Ovary (tissue), 9 donors: ENCODE results near the gene TMEM38B. TPM values are rescaled to one million over a fixed set of nuclear protein-coding genes. Genes with fewer than 3 reads are reported as not detected.

Source experiments
- DNase-seq, 5 donors: peaks; one replicate each; pipeline ENCODE4 v3.0.0-alpha.2; 2019 to 2020
- H3K27ac ChIP-seq, 2 donors: fragments of 200-600 bp; one replicate each; pipeline versions ENCODE4 v1.5.1 to v1.8.0; 2019 to 2022
- H3K27me3 ChIP-seq: fragments of 200-600 bp; one replicate; pipeline ENCODE4 v1.8.0; 2022
- H3K36me3 ChIP-seq: fragments of 200-600 bp; sonication (generic); one replicate; pipeline ENCODE4 v1.5.1; 2019
- H3K4me1 ChIP-seq: one replicate; pipeline ENCODE4 v1.8.1; 2013; ENCODE audit warnings: mild to moderate bottlenecking, moderate library complexity; ENCODE audit not compliant: insufficient read depth
- H3K4me3 ChIP-seq: fragments of 200-600 bp; sonication (generic); one replicate; pipeline ENCODE4 v1.5.1; 2017
- H3K9me3 ChIP-seq, 2 donors: fragments of 200-600 bp in 1 of 2; sonication (generic) in 1 of 2; one replicate each; pipeline versions ENCODE4 v1.5.1 to v1.8.1; 2013 to 2019; ENCODE audit warnings: mild to moderate bottlenecking in 1 of 2, moderate library complexity in 1 of 2
- CTCF ChIP-seq, 3 donors: fragments of 450-650 bp in 2 of 3; fragments of 200-600 bp in 1 of 3; IDR thresholded peaks; one replicate each; pipeline versions ENCODE4 v1.5.1 to v1.8.0; 2016 to 2022; ENCODE audit warnings: antibody characterized with exemption in 3 of 3, mild to moderate bottlenecking in 1 of 3
- EP300 ChIP-seq: sonication (generic); formaldehyde crosslinking; IDR thresholded peaks from one replicate; pipeline ENCODE4 v1.6.1; 2017; ENCODE audit warnings: antibody characterized with exemption
- POLR2A ChIP-seq: fragments of 450-650 bp; IDR thresholded peaks from one replicate; pipeline ENCODE4 v1.6.1; 2017; ENCODE audit warnings: antibody characterized with exemption, mild to moderate bottlenecking, moderate library complexity
- WGBS, 3 donors: extraction: QIAGEN DNeasy Blood & Tissue Kit in 1 of 3; methylation state at CpG; one replicate each; pipeline versions ENCODE4 v1.1.5 to v1.1.7; 2013 to 2017; 5-methylcytosine and 5-hydroxymethylcytosine counted together
- intact Hi-C, 4 donors: fragments of 100-400 bp; cut with DNase I; formaldehyde crosslinking; loops; one replicate each; pipeline versions ENCODE4 v1.11.0 to v1.15.1; 2022 to 2023
- polyA plus RNA-seq, 2 donors: library from polyadenylated mRNA; stranded (reverse); fragments of 200-250 nt in 1 of 2; fragments of 350-450 nt in 1 of 2; fragmentation: Illumina TruSeq in 1 of 2; extraction: RNeasy Lipid Tissue Mini Kit (QIAGEN cat#74804) in 1 of 2; gene quantifications; one replicate each; pipeline ENCODE4 v1.2.3, GENCODE V29; 2013 to 2014
- total RNA-seq, 7 donors: library from RNA; depleted of rRNA in 2 of 7; stranded (reverse); fragments of >200 nt in 2 of 7; fragmentation: NEBNext Ultra II Directional in 3 of 7; extraction: Animal tissue kit (Norgen Biotek cat#: 25700) in 3 of 7; gene quantifications; one replicate each; pipeline versions ENCODE4 v1.1.0 to v1.2.4, GENCODE V29; 2016 to 2023
- donor health status: DM: no; HTN: no; CAD: no; lungs with moderate emphysema.
- donor health status: DM: no; HTN: no; CAD: no.
- donor health status: Bipolar disorder and iron deficiency.
- donor health status: DM: yes; HTN: yes; CAD: no.
- donor health status: DM: no; HTN: no; CAD: no.
- donor health status: DM: yes; HTN: yes; CAD: no.

TMEM38B gene
- total and polyA plus RNA-seq, 9 donors, result 10.1 to 28.5 (median 14.4) TPM

GRCh38 chr9:105712773-105713172 lies 18.4 kb downstream of the TMEM38B start:
- Histone ChIP-seq H3K27me3 (no peaks in the 10 kb centered on the region), H3K36me3 (no peaks in the 10 kb centered on the region), H3K4me3 (no peak overlapping the region), H3K9me3 (no peaks in the 10 kb centered on the region), H3K27ac (no peak overlapping the region), H3K4me1 (no peaks in the 10 kb centered on the region)
- no peak for DNase-seq
- intact Hi-C loops, result loop anchor here in 2 of 4 donors (10.0 kb wide), 1 partner anchor 98 kb away; no protein-coding TSS in a partner anchor
- WGBS, 3 donors, result 90 to 94% (median 93%) methylated on average over 6 of the region's 6 CpGs
- TF ChIP-seq EP300 (no peak), POLR2A (no peak), CTCF (IDR thresholded peaks at IDR 0.05) (no peak)

- Histone ChIP-seq H3K27ac (no peak overlapping the region), H3K4me3 (no peak overlapping the region), H3K4me1 (no peaks in the 10 kb centered on the region), H3K36me3 (no peaks in the 10 kb centered on the region), H3K9me3 (no peaks in the 10 kb centered on the region), H3K27me3 (no peaks in the 10 kb centered on the region)
- 91 to 97% (median 96%) methylated on average over 11 of the region's 11 CpGs for WGBS, 3 donors
- TF ChIP-seq CTCF (IDR thresholded peaks at IDR 0.05) (no peak), POLR2A (no peak), EP300 (no peak)
- DNase-seq, result no peak
- intact Hi-C loops, result loop anchor here in 2 of 4 donors (10.0 kb wide), 1 partner anchor 99 kb away; no protein-coding TSS in a partner anchor
Measured at GRCh38 chr9:105713260-105714019, 19.1 kb downstream of the TMEM38B start.

- no peak for DNase-seq
- H3K36me3 ChIP-seq, result no peaks in the 10 kb centered on the region
Measured at GRCh38 chr9:105714020-105714331, 19.6 kb downstream of the TMEM38B start.

GRCh38 chr9:105716146-105716545 lies 21.8 kb downstream of the TMEM38B start:
- Histone ChIP-seq H3K9me3 (no peaks in the 10 kb centered on the region), H3K36me3 (no peaks in the 10 kb centered on the region), H3K4me3 (no peak overlapping the region), H3K27ac (no peak overlapping the region), H3K4me1 (no peaks in the 10 kb centered on the region), H3K27me3 (no peaks in the 10 kb centered on the region)
- DNase-seq, result no peak
- 78 to 92% (median 84%) methylated on average over 1 of the region's 1 CpG for WGBS, 3 donors
- no peak for TF ChIP-seq POLR2A
- no peak for TF ChIP-seq EP300
- TF ChIP-seq CTCF (IDR thresholded peaks at IDR 0.05), result no peak
- intact Hi-C loops, result loop anchor here in 2 of 4 donors (10.0 kb wide), 1 partner anchor 101 kb away; no protein-coding TSS in a partner anchor

More at GRCh38 chr9:105714020-105714331, 19.6 kb downstream of the TMEM38B start:
- TF ChIP-seq EP300 (no peak), POLR2A (no peak), CTCF (IDR thresholded peaks at IDR 0.05) (no peak)
- no peak overlapping the region for H3K27ac ChIP-seq
- intact Hi-C loops, result loop anchor here in 2 of 4 donors (10.0 kb wide), 1 partner anchor 99 kb away; no protein-coding TSS in a partner anchor
- H3K27me3 ChIP-seq, result no peaks in the 10 kb centered on the region
- H3K4me1 ChIP-seq, result no peaks in the 10 kb centered on the region
- no peaks in the 10 kb centered on the region for H3K9me3 ChIP-seq
- WGBS, 3 donors, result 89 to 95% (median 94%) methylated on average over 2 of the region's 2 CpGs
- no peak overlapping the region for H3K4me3 ChIP-seq
